Stomach (tissue), 4 donors: ENCODE measurements around the gene ARHGEF12.

Experiments
- EP300 ChIP-seq: sonication (generic); formaldehyde crosslinking; IDR thresholded peaks from one replicate; pipeline ENCODE4 v1.6.1; 2017; ENCODE audit warnings: antibody characterized with exemption
- POLR2A ChIP-seq, 4 donors: fragments of 450-650 bp; IDR thresholded peaks; one replicate each; pipeline ENCODE4 v1.6.1; 2016; ENCODE audit warnings: antibody characterized with exemption in 4 of 4, control low read depth in 2 of 4, mild to moderate bottlenecking in 1 of 4, moderate library complexity in 1 of 4
- POLR2AphosphoS5 ChIP-seq, 3 donors: sonication (generic); formaldehyde crosslinking; IDR thresholded peaks; one replicate each; pipeline ENCODE4 v1.6.1; 2016; ENCODE audit warnings: antibody characterized with exemption in 3 of 3
- TF ChIP-seq, protein P1 (sequence below), 7 experiments: fragments of 450-650 bp in 4 of 7; fragments of 200-600 bp in 3 of 7; sonication (generic) in 3 of 7; IDR thresholded peaks; one replicate each; pipeline ENCODE4 v1.5.1; 2016 to 2019; ENCODE audit warnings: antibody characterized with exemption in 7 of 7, control low read depth in 2 of 7, mild to moderate bottlenecking in 1 of 7

DNA sequence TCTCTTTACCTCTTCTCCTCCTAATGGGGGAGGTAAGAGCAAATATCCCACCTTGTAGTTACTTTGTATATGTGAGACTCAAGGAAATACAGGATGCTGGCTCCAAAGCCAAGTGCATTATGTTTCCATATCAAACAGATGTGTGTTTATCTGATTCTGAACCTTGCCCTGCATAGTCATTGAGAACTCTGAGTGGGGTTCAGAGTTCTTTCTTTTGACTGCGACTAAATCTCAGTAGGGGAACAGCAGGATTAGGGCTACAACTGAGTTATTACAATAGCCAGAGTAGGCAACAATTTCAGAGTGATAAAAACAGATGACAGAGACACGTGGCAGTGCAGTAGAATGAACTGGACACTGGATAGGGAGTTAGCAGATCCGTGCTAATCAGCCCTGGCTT is 45.3 kb upstream of the ARHGEF12 start:
- TF ChIP-seq, protein P1, sequence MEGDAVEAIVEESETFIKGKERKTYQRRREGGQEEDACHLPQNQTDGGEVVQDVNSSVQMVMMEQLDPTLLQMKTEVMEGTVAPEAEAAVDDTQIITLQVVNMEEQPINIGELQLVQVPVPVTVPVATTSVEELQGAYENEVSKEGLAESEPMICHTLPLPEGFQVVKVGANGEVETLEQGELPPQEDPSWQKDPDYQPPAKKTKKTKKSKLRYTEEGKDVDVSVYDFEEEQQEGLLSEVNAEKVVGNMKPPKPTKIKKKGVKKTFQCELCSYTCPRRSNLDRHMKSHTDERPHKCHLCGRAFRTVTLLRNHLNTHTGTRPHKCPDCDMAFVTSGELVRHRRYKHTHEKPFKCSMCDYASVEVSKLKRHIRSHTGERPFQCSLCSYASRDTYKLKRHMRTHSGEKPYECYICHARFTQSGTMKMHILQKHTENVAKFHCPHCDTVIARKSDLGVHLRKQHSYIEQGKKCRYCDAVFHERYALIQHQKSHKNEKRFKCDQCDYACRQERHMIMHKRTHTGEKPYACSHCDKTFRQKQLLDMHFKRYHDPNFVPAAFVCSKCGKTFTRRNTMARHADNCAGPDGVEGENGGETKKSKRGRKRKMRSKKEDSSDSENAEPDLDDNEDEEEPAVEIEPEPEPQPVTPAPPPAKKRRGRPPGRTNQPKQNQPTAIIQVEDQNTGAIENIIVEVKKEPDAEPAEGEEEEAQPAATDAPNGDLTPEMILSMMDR (IDR thresholded peaks at IDR 0.05): no peak
- no peak for TF ChIP-seq POLR2A (IDR thresholded peaks at IDR 0.05)
- no peak for TF ChIP-seq POLR2AphosphoS5 (IDR thresholded peaks at IDR 0.05)
- TF ChIP-seq EP300: no peak
